GM12891 (cell line): ENCODE data around the gene COLGALT1.

ENCODE experiments used
- PAX5 ChIP-seq: IDR thresholded peaks from 2 replicates; pipeline ENCODE4 v1.6.1; 2011; ENCODE audit warnings: low read length, moderate library complexity, mild to moderate bottlenecking; ENCODE audit not compliant: insufficient read depth, severe bottlenecking
- POLR2A ChIP-seq: IDR thresholded peaks from 2 replicates; pipeline ENCODE4 v1.6.1; 2011; ENCODE audit warnings: low read depth, low read length, control low read depth
- POLR2AphosphoS5 ChIP-seq: IDR thresholded peaks from 2 replicates; pipeline ENCODE4 v1.6.1; 2011; ENCODE audit warnings: low read depth, low read length, control low read depth
- SPI1 ChIP-seq: IDR thresholded peaks from 2 replicates; pipeline ENCODE4 v1.6.1; 2011; ENCODE audit warnings: low read depth, low read length, control low read depth
- TAF1 ChIP-seq: IDR thresholded peaks from 2 replicates; pipeline ENCODE4 v1.6.1; 2011; ENCODE audit warnings: low read depth, low read length, control low read depth

GRCh38 chr19:17510220-17510993, 45.0 kb upstream of the COLGALT1 start:
- TF ChIP-seq POLR2A = no peak
- no peak for TF ChIP-seq POLR2AphosphoS5
- TF ChIP-seq TAF1 = no peak
- TF ChIP-seq PAX5 = no peak
- TF ChIP-seq SPI1 = no peak
